HepG2 (cell line): Measurements from ENCODE around the gene RHBDD3. TPM values are rescaled to one million over a fixed set of nuclear protein-coding genes. Genes with fewer than 3 reads are reported as not detected.

Source experiments
- ASH2L ChIP-seq: fragments of 300-600, 200-600 bp; sonication (generic); IDR thresholded peaks from 2 replicates; pipeline ENCODE4 v1.7.0; 2017; ENCODE audit warnings: low read depth, mild to moderate bottlenecking, moderate library complexity, mixed read lengths, low read length; ENCODE audit not compliant: insufficient read length
- ATF5 ChIP-seq: sonication (generic); formaldehyde crosslinking; IDR thresholded peaks from 2 replicates; pipeline ENCODE4 v1.4.0; 2020; ENCODE audit warnings: mild to moderate bottlenecking, low read depth, missing genetic modification reagents
- CAMTA2 ChIP-seq: sonication (generic); formaldehyde crosslinking; IDR thresholded peaks from 2 replicates; pipeline ENCODE4 v1.4.0; 2020; ENCODE audit warnings: mild to moderate bottlenecking, missing genetic modification reagents, borderline replicate concordance
- GABPA ChIP-seq, 2 experiments: IDR thresholded peaks; 2 replicates each; pipeline ENCODE4 v1.6.1; 2011 to 2016; ENCODE audit warnings: low read depth in 2 of 2, low read length in 1 of 2, missing biosample characterization in 1 of 2, missing genetic modification characterization in 1 of 2
- HNF1B ChIP-seq: sonication (generic); formaldehyde crosslinking; IDR thresholded peaks from 2 replicates; pipeline ENCODE4 v1.5.1; 2020; ENCODE audit warnings: mild to moderate bottlenecking, moderate library complexity, missing genetic modification reagents
- HOXA5 ChIP-seq: sonication (generic); formaldehyde crosslinking; IDR thresholded peaks from 2 replicates; pipeline ENCODE4 v1.4.0; 2020; ENCODE audit warnings: missing genetic modification reagents
- KAT8 ChIP-seq: IDR thresholded peaks from 2 replicates; pipeline ENCODE4 v1.6.1; 2016; ENCODE audit warnings: missing genetic modification reagents, missing compliant biosample characterization
- MAFK ChIP-seq, 2 experiments: IDR thresholded peaks in 1 of 2; conservative IDR thresholded peaks in 1 of 2; 2 replicates each; pipeline ENCODE4 v1.6.1; 2011; ENCODE audit warnings: improper control_type of control experiment in 2 of 2, low read length in 2 of 2
- NR2F1 ChIP-seq, 2 experiments: fragments of 450-650 bp in 1 of 2; formaldehyde crosslinking in 1 of 2; IDR thresholded peaks; 2 replicates each; pipeline versions ENCODE4 v1.5.0 to v1.6.1; 2016 to 2020; ENCODE audit warnings: mild to moderate bottlenecking in 1 of 2, missing compliant biosample characterization in 1 of 2, missing genetic modification reagents in 1 of 2, moderate library complexity in 1 of 2
- ONECUT2 ChIP-seq: sonication (generic); formaldehyde crosslinking; IDR thresholded peaks from 2 replicates; pipeline ENCODE4 v1.4.0; 2020; ENCODE audit warnings: missing genetic modification reagents
- PAWR ChIP-seq: sonication (generic); formaldehyde crosslinking; IDR thresholded peaks from 2 replicates; pipeline ENCODE4 v1.4.0; 2020; ENCODE audit warnings: missing genetic modification reagents, mild to moderate bottlenecking, borderline replicate concordance
- PHF8 ChIP-seq: sonication (generic); formaldehyde crosslinking; IDR thresholded peaks from 2 replicates; pipeline ENCODE4 v1.5.0; 2020; ENCODE audit warnings: missing genetic modification reagents
- PTBP1 ChIP-seq: fragments of 200-400 bp; formaldehyde crosslinking; IDR thresholded peaks from 2 replicates; pipeline ENCODE4 v1.6.1; 2018; ENCODE audit warnings: low read length, low read depth; ENCODE audit not compliant: poor library complexity, severe bottlenecking
- RAD21 ChIP-seq: fragments of 450-650 bp; formaldehyde crosslinking; IDR thresholded peaks from 2 replicates; pipeline ENCODE4 v1.5.0; 2020; ENCODE audit warnings: mild to moderate bottlenecking
- REPIN1 ChIP-seq: sonication (generic); formaldehyde crosslinking; IDR thresholded peaks from 2 replicates; pipeline ENCODE4 v1.8.0; 2022; ENCODE audit warnings: missing genetic modification reagents, low read depth, mild to moderate bottlenecking, borderline replicate concordance
- SIN3A ChIP-seq: IDR thresholded peaks from 2 replicates; pipeline ENCODE4 v1.6.1; 2011; ENCODE audit warnings: low read depth, mild to moderate bottlenecking, control low read depth, low read length, borderline replicate concordance
- SNAPC5 ChIP-seq: sonication (generic); formaldehyde crosslinking; IDR thresholded peaks from 2 replicates; pipeline ENCODE4 v1.8.1; 2023; ENCODE audit warnings: mild to moderate bottlenecking, missing genetic modification reagents, borderline replicate concordance
- SP5 ChIP-seq: IDR thresholded peaks from 2 replicates; pipeline ENCODE4 v1.6.1; 2016; ENCODE audit warnings: low read depth, borderline replicate concordance
- TFDP1 ChIP-seq: IDR thresholded peaks from 2 replicates; pipeline ENCODE4 v1.6.1; 2016; ENCODE audit warnings: missing compliant biosample characterization, missing genetic modification reagents, borderline replicate concordance
- YY1 ChIP-seq: IDR thresholded peaks from 2 replicates; pipeline ENCODE4 v1.6.1; 2011; ENCODE audit warnings: low read length, low read depth, moderate library complexity, mild to moderate bottlenecking; ENCODE audit not compliant: insufficient read depth, insufficient replicate concordance
- ZBTB1 ChIP-seq: sonication (generic); formaldehyde crosslinking; IDR thresholded peaks from 2 replicates; pipeline ENCODE4 v1.4.0; 2020; ENCODE audit warnings: missing genetic modification reagents, borderline replicate concordance
- ZFP1 ChIP-seq: IDR thresholded peaks from 2 replicates; pipeline ENCODE4 v1.6.1; 2016
- ZMAT3 ChIP-seq: sonication (generic); formaldehyde crosslinking; conservative IDR thresholded peaks from 2 replicates; pipeline ENCODE4 v1.7.0; 2021; ENCODE audit warnings: missing genetic modification reagents
- ZMYM4 ChIP-seq: sonication (generic); formaldehyde crosslinking; IDR thresholded peaks from 2 replicates; pipeline ENCODE4 v1.8.1; 2023; ENCODE audit warnings: mild to moderate bottlenecking, missing genetic modification reagents
- ZNF20 ChIP-seq: sonication (generic); formaldehyde crosslinking; IDR thresholded peaks from 2 replicates; pipeline ENCODE4 v1.4.0; 2020; ENCODE audit warnings: mild to moderate bottlenecking, moderate library complexity, missing genetic modification reagents
- ZNF33B ChIP-seq: sonication (generic); formaldehyde crosslinking; IDR thresholded peaks from 2 replicates; pipeline ENCODE4 v1.5.1; 2020; ENCODE audit warnings: mild to moderate bottlenecking, missing genetic modification reagents
- ZNF34 ChIP-seq: sonication (generic); formaldehyde crosslinking; IDR thresholded peaks from 2 replicates; pipeline ENCODE4 v1.4.0; 2020; ENCODE audit warnings: mild to moderate bottlenecking, missing genetic modification reagents, borderline replicate concordance
- polyA plus RNA-seq, 8 experiments: library from polyadenylated mRNA; depleted of rRNA in 3 of 8; stranded (reverse) in 7 of 8; unstranded in 1 of 8; fragments of >200 nt; fragmentation: Illumina TruSeq in 4 of 8; extraction: Trizol in 4 of 8; gene quantifications; 2 replicates each; pipeline versions ENCODE4 v1.2.1 to v1.2.3, GENCODE V29; 2011 to 2016; ENCODE audit warnings: low read depth in 4 of 8, missing spikeins in 1 of 8, mixed read lengths in 1 of 8; ENCODE audit not compliant: insufficient read depth in 1 of 8
- total RNA-seq, 5 experiments: library from RNA; depleted of rRNA; stranded (reverse); fragments of >200 nt; fragmentation: Illumina TruSeq; extraction: Trizol; gene quantifications; 2 replicates each; pipeline ENCODE4 v1.2.3, GENCODE V29; 2016; ENCODE audit warnings: low read depth in 1 of 5

Gene RHBDD3
- total and polyA plus RNA-seq, 2 of the 13 experiments (the other 11 are each of a cell fraction or from before 2014, with no cell fraction given), result 12.1 to 26.7 TPM

- TF ChIP-seq HOXA5 (CRISPR knock-in tag) (0 out of 2 replicates have a peak, but pooled peaks have one; percentile 54), ZMAT3 (CRISPR knock-in tag) (peak; percentile 62; the same call in 1 of the 2 replicates), ZNF33B (no peak; the same call in 1 of the 2 replicates), SP5 (no peak), TFDP1 (CRISPR knock-in tag) (peak; percentile 40; the same call in 1 of the 2 replicates), ONECUT2 (no peak), GABPA (IDR thresholded peaks at IDR 0.05; ENCODE audit: low read depth, low read length) (peak; percentile 4; the same call in 1 of the 2 replicates), GABPA (CRISPR knock-in tag; IDR thresholded peaks at IDR 0.05; ENCODE audit: low read depth) (no peak), PAWR (CRISPR knock-in tag) (0 out of 2 replicates have a peak, but pooled peaks have one; percentile 89), YY1 (peak; percentile 93), KAT8 (CRISPR knock-in tag) (peak; percentile 83), NR2F1 (CRISPR knock-in tag; IDR thresholded peaks at IDR 0.05) (peak in 1 of 2 experiments; percentile 72; a peak in 2 of 4 replicates), SIN3A (0 out of 2 replicates have a peak, but pooled peaks have one; percentile 48), REPIN1 (CRISPR knock-in tag) (peak; percentile 88), PHF8 (CRISPR knock-in tag) (peak; percentile 91), SNAPC5 (CRISPR knock-in tag) (no peak), MAFK (conservative IDR thresholded peaks at IDR 0.05 in 1 of 2, IDR thresholded peaks at IDR 0.05 in 1 of 2; ENCODE audit: low read length in 2 of 2) (peak; percentile 53 to 57), ZNF20 (no peak), ZBTB1 (CRISPR knock-in tag) (no peak), ZNF34 (no peak), RAD21 (CRISPR knock-in tag) (peak; percentile 64; the same call in 1 of the 2 replicates), CAMTA2 (CRISPR knock-in tag) (no peak), ZFP1 (CRISPR knock-in tag) (no peak), PTBP1 (peak; percentile 25), ATF5 (CRISPR knock-in tag) (no peak), HNF1B (CRISPR knock-in tag) (peak; percentile 89), ASH2L (peak; percentile 93), ZMYM4 (CRISPR knock-in tag) (peak; percentile 56; the same call in 1 of the 2 replicates)
These were observed at the start of gene RHBDD3, which contains the start of gene EWSR1 (continued) for GRCh38 chr22:29267858-29268510.
